ENCODE data around the gene CYFIP2. TPM values are rescaled to one million over a fixed set of nuclear protein-coding genes. Genes with fewer than 3 reads are reported as not detected.

The CYFIP2 gene
- total RNA-seq, 1 donor from 2014 or later: 82.9 TPM

GRCh38 chr5:157342822-157343402 is 77.0 kb downstream of the CYFIP2 start:
- no peak overlapping the region for H3K4me3 Mint-ChIP-seq
- peaks cover 5% of the 10 kb centered on the region for H3K9me3 Mint-ChIP-seq
- peaks cover 20% of the 10 kb centered on the region for H3K36me3 Mint-ChIP-seq
- H3K27me3 Mint-ChIP-seq (ENCODE audit: low read depth): no peaks in the 10 kb centered on the region
- peak in 1 of 2 experiments; percentile 54 for DNase-seq (ENCODE audit: low spot score in 2 of 2, unreplicated experiment in 2 of 2)
- TF ChIP-seq, protein P1, sequence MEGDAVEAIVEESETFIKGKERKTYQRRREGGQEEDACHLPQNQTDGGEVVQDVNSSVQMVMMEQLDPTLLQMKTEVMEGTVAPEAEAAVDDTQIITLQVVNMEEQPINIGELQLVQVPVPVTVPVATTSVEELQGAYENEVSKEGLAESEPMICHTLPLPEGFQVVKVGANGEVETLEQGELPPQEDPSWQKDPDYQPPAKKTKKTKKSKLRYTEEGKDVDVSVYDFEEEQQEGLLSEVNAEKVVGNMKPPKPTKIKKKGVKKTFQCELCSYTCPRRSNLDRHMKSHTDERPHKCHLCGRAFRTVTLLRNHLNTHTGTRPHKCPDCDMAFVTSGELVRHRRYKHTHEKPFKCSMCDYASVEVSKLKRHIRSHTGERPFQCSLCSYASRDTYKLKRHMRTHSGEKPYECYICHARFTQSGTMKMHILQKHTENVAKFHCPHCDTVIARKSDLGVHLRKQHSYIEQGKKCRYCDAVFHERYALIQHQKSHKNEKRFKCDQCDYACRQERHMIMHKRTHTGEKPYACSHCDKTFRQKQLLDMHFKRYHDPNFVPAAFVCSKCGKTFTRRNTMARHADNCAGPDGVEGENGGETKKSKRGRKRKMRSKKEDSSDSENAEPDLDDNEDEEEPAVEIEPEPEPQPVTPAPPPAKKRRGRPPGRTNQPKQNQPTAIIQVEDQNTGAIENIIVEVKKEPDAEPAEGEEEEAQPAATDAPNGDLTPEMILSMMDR (IDR thresholded peaks at IDR 0.05; ENCODE audit: unreplicated experiment): peak; percentile 29
- no peak overlapping the region for H3K27ac Mint-ChIP-seq
- peaks cover 2% of the 10 kb centered on the region for H3K4me1 Mint-ChIP-seq

- H3K4me3 Mint-ChIP-seq: no peak overlapping the region
- H3K27ac Mint-ChIP-seq: no peak overlapping the region
- no peaks in the 10 kb centered on the region for H3K27me3 Mint-ChIP-seq (ENCODE audit: low read depth)
- H3K9me3 Mint-ChIP-seq: peaks cover 5% of the 10 kb centered on the region
- TF ChIP-seq, protein P1 (IDR thresholded peaks at IDR 0.05; ENCODE audit: unreplicated experiment): no peak
- no peak for DNase-seq (ENCODE audit: low spot score in 2 of 2, unreplicated experiment in 2 of 2)
- H3K36me3 Mint-ChIP-seq: peaks cover 22% of the 10 kb centered on the region
- peaks cover 2% of the 10 kb centered on the region for H3K4me1 Mint-ChIP-seq
Observed at GRCh38 chr5:157343842-157344790, 78.2 kb downstream of the CYFIP2 start.

GRCh38 chr5:157345067-157345466 is 79.1 kb downstream of the CYFIP2 start:
- TF ChIP-seq, protein P1 (IDR thresholded peaks at IDR 0.05; ENCODE audit: unreplicated experiment): no peak
- no peaks in the 10 kb centered on the region for H3K27me3 Mint-ChIP-seq (ENCODE audit: low read depth)
- H3K36me3 Mint-ChIP-seq: peaks cover 23% of the 10 kb centered on the region
- no peak overlapping the region for H3K27ac Mint-ChIP-seq
- no peak for DNase-seq (ENCODE audit: low spot score in 2 of 2, unreplicated experiment in 2 of 2)
- peaks cover 7% of the 10 kb centered on the region for H3K9me3 Mint-ChIP-seq
- H3K4me3 Mint-ChIP-seq: no peak overlapping the region
- peaks cover 2% of the 10 kb centered on the region for H3K4me1 Mint-ChIP-seq

DNA sequence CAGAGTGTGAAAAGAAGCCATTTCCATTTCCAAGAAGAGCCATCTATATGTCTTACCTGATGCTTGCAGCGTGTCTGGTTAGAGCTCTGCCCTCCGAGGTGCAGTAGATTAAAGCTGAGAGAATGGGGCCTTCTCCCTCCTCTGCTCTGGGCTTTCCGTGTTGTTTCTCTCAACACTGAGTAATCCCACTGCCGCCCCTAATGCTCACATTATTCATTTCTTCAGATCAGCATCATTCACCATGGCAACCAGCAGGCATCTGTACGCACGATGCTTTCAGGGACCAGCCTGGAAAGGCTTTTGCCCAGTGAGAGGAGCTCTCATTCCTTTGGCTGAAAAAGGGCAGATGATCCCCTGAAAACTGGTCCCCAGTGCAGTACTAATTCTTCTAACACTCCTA is 79.6 kb downstream of the CYFIP2 start:
- DNase-seq (ENCODE audit: low spot score in 2 of 2, unreplicated experiment in 2 of 2): no peak
- no peak overlapping the region for H3K4me3 Mint-ChIP-seq
- H3K27ac Mint-ChIP-seq: no peak overlapping the region
- H3K4me1 Mint-ChIP-seq: peaks cover 2% of the 10 kb centered on the region
- peaks cover 23% of the 10 kb centered on the region for H3K36me3 Mint-ChIP-seq
- TF ChIP-seq, protein P1 (IDR thresholded peaks at IDR 0.05; ENCODE audit: unreplicated experiment): no peak
- no peaks in the 10 kb centered on the region for H3K27me3 Mint-ChIP-seq (ENCODE audit: low read depth)
- H3K9me3 Mint-ChIP-seq: peaks cover 9% of the 10 kb centered on the region

DNA sequence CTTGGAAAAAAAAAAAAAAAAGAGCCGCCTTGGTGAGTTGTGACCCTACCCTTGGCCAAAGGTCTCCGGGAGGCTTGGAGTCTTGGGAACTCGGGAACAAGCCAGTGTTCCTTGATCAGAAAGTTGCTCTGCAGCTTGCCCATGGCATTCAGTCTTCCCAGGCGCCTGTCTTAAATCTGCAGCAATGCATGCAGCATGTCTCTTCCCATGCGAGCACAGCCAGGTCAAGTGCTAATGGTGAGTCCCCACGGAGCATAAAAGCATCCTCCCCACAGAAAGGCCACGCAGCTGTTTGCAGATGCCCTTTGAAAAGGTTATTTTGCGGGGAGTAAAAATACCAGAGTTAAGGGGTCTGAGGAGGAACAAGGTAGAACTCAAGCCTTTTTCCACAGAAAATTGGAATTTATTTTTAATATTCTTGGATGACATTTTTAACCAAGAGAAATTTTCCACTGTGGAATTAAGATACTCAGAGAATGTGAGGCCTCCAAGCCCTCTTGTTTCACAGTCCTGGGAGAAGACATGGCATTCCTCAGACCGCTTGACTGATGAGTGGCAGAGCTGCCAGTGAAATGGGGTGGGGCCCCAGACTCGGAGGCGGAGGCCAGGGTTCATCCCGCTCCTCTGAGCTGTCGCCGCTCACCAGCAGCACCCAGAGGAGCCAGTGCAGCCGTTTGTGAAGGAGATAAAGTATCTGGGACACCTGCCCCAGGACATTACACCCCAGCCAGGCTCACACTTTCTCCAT is 81.6 kb downstream of the CYFIP2 start:
- Mint-ChIP-seq H3K4me3 (no peak overlapping the region), H3K4me1 (peaks cover 2% of the 10 kb centered on the region), H3K9me3 (peaks cover 11% of the 10 kb centered on the region), H3K36me3 (peaks cover 23% of the 10 kb centered on the region), H3K27me3 (ENCODE audit: low read depth) (no peaks in the 10 kb centered on the region), H3K27ac (no peak overlapping the region)
- TF ChIP-seq, protein P1 (IDR thresholded peaks at IDR 0.05; ENCODE audit: unreplicated experiment): no peak
- DNase-seq (ENCODE audit: low spot score in 2 of 2, unreplicated experiment in 2 of 2): no peak

Data from mesothelial cell of epicardium (in vitro differentiated cells).